ENCODE measurements around the gene PLPPR2. TPM values are rescaled to one million over a fixed set of nuclear protein-coding genes. Genes with fewer than 3 reads are reported as not detected.
A peak's percentile ranks its signal among the peaks of the same experiment; 100 is the strongest.

PLPPR2 gene
- total RNA-seq, 1 donor from 2014 or later: 2.2 TPM

DNA sequence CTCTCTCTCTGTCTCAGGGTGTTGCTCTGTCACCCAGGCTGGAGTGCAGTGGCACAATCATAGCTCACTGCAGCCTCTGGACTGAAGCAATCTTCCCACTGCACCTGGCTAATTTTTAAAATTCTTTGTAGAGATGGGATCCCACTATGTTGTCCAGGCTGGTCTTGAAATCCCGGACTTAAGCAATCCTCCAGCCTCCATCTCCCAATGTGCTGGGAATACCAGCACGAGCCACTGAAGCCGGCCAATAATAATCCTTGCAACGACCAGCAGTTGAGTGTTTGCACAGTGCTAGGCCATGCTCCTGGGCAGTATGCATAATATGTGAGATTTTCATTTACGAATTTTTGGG is 29.5 kb downstream of the PLPPR2 start:
- CTCF ChIA-PET: interaction anchor here (0.6 to 2.8 kb wide), 3 partner anchors 10 to 224 kb away, joined by 3 to 16 read pairs (median 3); partner anchors contain the start of gene SWSAP1

DNA sequence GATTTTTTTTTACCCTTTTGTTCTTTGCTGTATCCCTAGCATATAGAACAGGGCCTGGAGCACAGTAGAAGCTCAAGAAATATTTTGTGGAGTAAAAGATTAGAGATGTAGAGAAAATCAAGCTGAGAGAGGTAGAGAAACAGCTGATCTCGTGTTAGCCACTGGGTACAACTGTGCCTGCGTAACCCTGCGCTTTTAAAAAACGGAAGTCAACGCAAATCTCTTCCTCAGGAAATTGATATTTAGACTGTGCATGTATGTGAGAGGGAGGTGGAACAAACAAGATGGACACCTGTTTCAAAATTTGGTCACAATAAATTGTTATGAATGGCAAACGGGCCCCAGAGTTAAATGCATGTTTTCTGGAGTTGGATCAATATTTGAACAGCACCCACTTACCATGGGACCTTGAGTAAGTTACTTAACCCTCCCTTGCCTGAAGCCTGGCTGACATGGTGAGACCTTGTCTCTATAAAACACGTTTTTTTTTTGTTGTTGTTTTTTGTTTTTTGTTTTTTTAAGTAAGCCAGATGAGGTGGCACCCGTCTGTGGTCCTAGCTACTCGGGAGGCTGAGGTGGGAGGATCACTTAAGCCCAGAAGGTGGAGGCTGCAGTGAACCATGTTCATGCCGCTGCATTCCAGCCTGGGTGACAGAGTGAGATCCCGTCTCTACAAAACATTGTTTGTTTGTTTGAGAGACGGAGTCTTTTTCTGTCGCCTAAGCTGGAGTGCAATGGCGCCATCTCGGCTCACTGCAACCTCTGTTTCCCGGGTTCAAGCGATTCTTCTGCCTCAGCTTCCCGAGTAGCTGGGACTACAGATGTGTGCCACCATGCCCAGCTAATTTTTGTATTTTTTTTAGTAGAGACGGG is 32.2 kb downstream of the PLPPR2 start:
- ChIA-PET POLR2A (interaction anchor here (1.3 kb wide), 1 partner anchor 12 kb away, joined by 6 read pairs; the partner anchor contains the start of gene SWSAP1), CTCF (interaction anchor here (1.0 kb wide), 1 partner anchor 48 kb away, joined by 4 read pairs; the partner anchor contains the start of genes ODAD3 and PRKCSH)
- no peak overlapping the region for H3K4me3 Mint-ChIP-seq
- ATAC-seq (ENCODE audit: low read depth) (peak; percentile 50), DNase-seq (no peak)
- H3K27ac Mint-ChIP-seq: peak overlapping the region; percentile 26
- TF ChIP-seq, protein P1, sequence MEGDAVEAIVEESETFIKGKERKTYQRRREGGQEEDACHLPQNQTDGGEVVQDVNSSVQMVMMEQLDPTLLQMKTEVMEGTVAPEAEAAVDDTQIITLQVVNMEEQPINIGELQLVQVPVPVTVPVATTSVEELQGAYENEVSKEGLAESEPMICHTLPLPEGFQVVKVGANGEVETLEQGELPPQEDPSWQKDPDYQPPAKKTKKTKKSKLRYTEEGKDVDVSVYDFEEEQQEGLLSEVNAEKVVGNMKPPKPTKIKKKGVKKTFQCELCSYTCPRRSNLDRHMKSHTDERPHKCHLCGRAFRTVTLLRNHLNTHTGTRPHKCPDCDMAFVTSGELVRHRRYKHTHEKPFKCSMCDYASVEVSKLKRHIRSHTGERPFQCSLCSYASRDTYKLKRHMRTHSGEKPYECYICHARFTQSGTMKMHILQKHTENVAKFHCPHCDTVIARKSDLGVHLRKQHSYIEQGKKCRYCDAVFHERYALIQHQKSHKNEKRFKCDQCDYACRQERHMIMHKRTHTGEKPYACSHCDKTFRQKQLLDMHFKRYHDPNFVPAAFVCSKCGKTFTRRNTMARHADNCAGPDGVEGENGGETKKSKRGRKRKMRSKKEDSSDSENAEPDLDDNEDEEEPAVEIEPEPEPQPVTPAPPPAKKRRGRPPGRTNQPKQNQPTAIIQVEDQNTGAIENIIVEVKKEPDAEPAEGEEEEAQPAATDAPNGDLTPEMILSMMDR (IDR thresholded peaks at IDR 0.05): no peak
- peaks cover 28% of the 10 kb centered on the region for H3K4me1 Mint-ChIP-seq
- intact Hi-C loops (cut with micrococcal nuclease): no loop called here
- H3K27me3 Mint-ChIP-seq: no peaks in the 10 kb centered on the region
- no peaks in the 10 kb centered on the region for H3K36me3 Mint-ChIP-seq (ENCODE audit: low read depth)
- peaks cover 2% of the 10 kb centered on the region for H3K9me3 Mint-ChIP-seq

More for the DNA sequence above, 29.5 kb downstream of the PLPPR2 start:
- Mint-ChIP-seq H3K27ac (no peak overlapping the region), H3K36me3 (ENCODE audit: low read depth) (no peaks in the 10 kb centered on the region), H3K27me3 (no peaks in the 10 kb centered on the region), H3K4me3 (no peak overlapping the region), H3K9me3 (no peaks in the 10 kb centered on the region), H3K4me1 (peaks cover 49% of the 10 kb centered on the region)
- POLR2A ChIA-PET: interaction anchor here (0.6 to 4.6 kb wide), 3 partner anchors 10 to 36 kb away, joined by 4 to 60 read pairs (median 32); partner anchors contain the start of genes RGL3 and SWSAP1
- intact Hi-C loops (cut with micrococcal nuclease): no loop called here
- TF ChIP-seq, protein P1 (IDR thresholded peaks at IDR 0.05): no peak
- ATAC-seq (ENCODE audit: low read depth): no peak
- DNase-seq: no peak

- H3K4me3 Mint-ChIP-seq: no peak overlapping the region
- H3K36me3 Mint-ChIP-seq (ENCODE audit: low read depth): no peaks in the 10 kb centered on the region
- DNase-seq (no peak), ATAC-seq (ENCODE audit: low read depth) (no peak)
- no peak overlapping the region for H3K27ac Mint-ChIP-seq
- peaks cover 3% of the 10 kb centered on the region for H3K27me3 Mint-ChIP-seq
- TF ChIP-seq, protein P1 (IDR thresholded peaks at IDR 0.05): no peak
- ChIA-PET CTCF (interaction anchor here (2.8 kb wide), 1 partner anchor 9 kb away, joined by 10 read pairs; no protein-coding TSS in a partner anchor), POLR2A (interaction anchor here (0.6 kb wide), 1 partner anchor 28 kb away, joined by 3 read pairs; no protein-coding TSS in a partner anchor)
- peaks cover 2% of the 10 kb centered on the region for H3K9me3 Mint-ChIP-seq
- intact Hi-C loops (cut with micrococcal nuclease): no loop called here
- peaks cover 21% of the 10 kb centered on the region for H3K4me1 Mint-ChIP-seq
Measured at GRCh38 chr19:11390359-11390758, 35.1 kb downstream of the PLPPR2 start.

DNA sequence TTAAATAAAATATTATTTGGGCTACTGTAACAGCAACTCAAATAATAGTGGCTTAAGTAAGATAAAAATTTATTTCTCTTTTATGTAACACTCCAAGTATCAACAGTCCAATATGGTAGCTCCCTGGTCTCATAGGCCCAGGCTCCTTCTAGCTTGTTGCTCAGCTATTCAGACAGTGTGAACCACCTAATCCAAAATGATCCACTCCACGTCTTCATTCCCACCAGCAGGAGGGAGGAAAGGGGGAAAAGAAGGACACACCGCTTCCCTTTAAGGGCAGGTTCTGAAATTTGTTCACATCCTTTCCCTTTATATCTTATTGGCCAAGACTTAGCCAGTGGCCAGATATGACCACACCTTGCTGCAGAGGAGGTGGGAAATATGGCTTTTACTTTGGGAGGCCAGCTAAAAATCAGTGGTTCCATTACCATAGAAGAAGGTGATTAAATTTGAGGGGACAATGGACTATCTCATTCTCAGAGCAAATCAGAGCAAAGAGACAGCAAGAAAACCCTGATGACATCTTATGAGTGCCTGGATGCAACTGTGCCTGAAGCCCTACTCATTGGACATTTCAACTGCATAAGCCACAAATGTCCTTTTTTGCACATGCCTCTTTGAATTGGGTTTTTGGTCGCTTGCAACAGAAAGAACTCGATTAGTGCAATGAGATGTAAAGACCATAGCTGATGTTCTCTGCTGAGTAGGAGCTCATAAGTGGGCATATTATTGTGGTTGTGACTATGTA is 35.9 kb downstream of the PLPPR2 start:
- TF ChIP-seq, protein P1 (IDR thresholded peaks at IDR 0.05): no peak
- H3K36me3 Mint-ChIP-seq (ENCODE audit: low read depth): no peaks in the 10 kb centered on the region
- DNase-seq (no peak), ATAC-seq (ENCODE audit: low read depth) (no peak)
- H3K27me3 Mint-ChIP-seq: peaks cover 3% of the 10 kb centered on the region
- no peak overlapping the region for H3K27ac Mint-ChIP-seq
- ChIA-PET CTCF (interaction anchor here (1.5 to 2.8 kb wide), 2 partner anchors 8 to 10 kb away, joined by 4 to 10 read pairs; no protein-coding TSS in a partner anchor), POLR2A (no interaction called here)
- H3K9me3 Mint-ChIP-seq: peaks cover 2% of the 10 kb centered on the region
- no peak overlapping the region for H3K4me3 Mint-ChIP-seq
- H3K4me1 Mint-ChIP-seq: peaks cover 21% of the 10 kb centered on the region
- intact Hi-C loops (cut with micrococcal nuclease): no loop called here
